ENCODE data around the gene FGD6.

GRCh38 chr12:95239216-95239615 lies 21.9 kb upstream of the FGD6 start:
- TF ChIP-seq EZH2phosphoT487 (IDR thresholded peaks at IDR 0.05; ENCODE audit: insufficient read depth, low read depth) (no peak), EZH2 (IDR thresholded peaks at IDR 0.05; ENCODE audit: insufficient read depth, poor library complexity, severe bottlenecking) (no peak)
